GM10248 (cell line): ENCODE results near the gene TMEM164.

Experiments used
- CTCF ChIA-PET: fragments of 300-600 bp; sonication (Branson Sonifier 250); formaldehyde crosslinking; extraction: SDS; loops from one replicate; lab custom pipeline; 2021; ENCODE audit warnings: antibody characterized with exemption; lab: Yijun Ruan, JAX
- POLR2A ChIA-PET: fragments of 350-650 bp; sonication (Branson Sonifier 250); formaldehyde crosslinking; extraction: SDS; loops from one replicate; lab custom pipeline; 2020; ENCODE audit warnings: antibody characterized with exemption; lab: Yijun Ruan, JAX
- DNase-seq: peaks from one replicate; pipeline ENCODE4 v3.0.0; 2012; ENCODE audit errors: extremely low spot score
- CTCF ChIP-seq: IDR thresholded peaks from 2 replicates; pipeline ENCODE4 v1.5.1; 2012; ENCODE audit warnings: mild to moderate bottlenecking, low read depth; ENCODE audit errors: extremely low read depth, missing control alignments, control extremely low read depth

The TMEM164 gene

GRCh38 chrX:110167952-110168451, 165.1 kb downstream of the TMEM164 start:
- CTCF ChIA-PET, result interaction anchor here (0.7 to 22.4 kb wide), 12 partner anchors 8 to 246 kb away, joined by 3 to 450 read pairs (median 4); no protein-coding TSS in a partner anchor
- POLR2A ChIA-PET, result no interaction called here
- DNase-seq, result peak; percentile 47
- peak; percentile 52 for TF ChIP-seq CTCF

- no peak for TF ChIP-seq CTCF
- ChIA-PET CTCF (interaction anchor here (0.7 to 22.4 kb wide), 11 partner anchors 7 to 246 kb away, joined by 3 to 450 read pairs (median 4); no protein-coding TSS in a partner anchor), POLR2A (no interaction called here)
- DNase-seq, result no peak
These were observed 165.7 kb downstream of the TMEM164 start for GRCh38 chrX:110168585-110168984.

GRCh38 chrX:110170029-110170428, 167.1 kb downstream of the TMEM164 start:
- CTCF ChIA-PET, result interaction anchor here (2.1 to 22.4 kb wide), 3 partner anchors 9 to 244 kb away, joined by 5 to 450 read pairs (median 22); no protein-coding TSS in a partner anchor

GRCh38 chrX:110171442-110171841, 168.5 kb downstream of the TMEM164 start:
- POLR2A ChIA-PET, result no interaction called here
- CTCF ChIA-PET, result interaction anchor here (1.2 to 22.4 kb wide), 5 partner anchors 11 to 243 kb away, joined by 3 to 450 read pairs (median 7); no protein-coding TSS in a partner anchor
- TF ChIP-seq CTCF, result no peak
- DNase-seq, result no peak

More at GRCh38 chrX:110170029-110170428, 167.1 kb downstream of the TMEM164 start:
- POLR2A ChIA-PET, result no interaction called here
- TF ChIP-seq CTCF, result no peak
- no peak for DNase-seq

GRCh38 chrX:110172215-110172614, 169.3 kb downstream of the TMEM164 start:
- peak; percentile 79 for DNase-seq
- CTCF ChIA-PET, result interaction anchor here (1.0 to 22.4 kb wide), 6 partner anchors 10 to 242 kb away, joined by 3 to 450 read pairs (median 6); no protein-coding TSS in a partner anchor
- POLR2A ChIA-PET, result no interaction called here
- no peak for TF ChIP-seq CTCF

- ChIA-PET CTCF (interaction anchor here (2.0 to 22.4 kb wide), 3 partner anchors 13 to 241 kb away, joined by 7 to 450 read pairs (median 22); no protein-coding TSS in a partner anchor), POLR2A (no interaction called here)
These were observed 170.6 kb downstream of the TMEM164 start for GRCh38 chrX:110173192-110174175.

More at GRCh38 chrX:110173192-110174175, 170.6 kb downstream of the TMEM164 start:
- no peak for TF ChIP-seq CTCF
- DNase-seq, result no peak
